IMR-90 (cell line): ENCODE measurements around the gene RAD18. TPM values are rescaled to one million over a fixed set of nuclear protein-coding genes. Genes with fewer than 3 reads are reported as not detected.
A peak's percentile ranks its signal among the peaks of the same experiment; 100 is the strongest.

Experiments used
- ATAC-seq: fragments of 200-7000 bp; cut with Tn5 transposase; 2 replicates; pipeline ENCODE4 v1.9.1; 2020; ENCODE audit warnings: low read depth, mild to moderate bottlenecking, moderate library complexity
- BruUV-seq: library from RNA; stranded (reverse); fragments of 400-500 nt; replicated peaks from 2 replicates; lab custom pipeline; 2021; lab: Mats Ljungman, UMichigan
- CTCF ChIA-PET: fragments of 300-600 bp; formaldehyde crosslinking; extraction: SDS; loops from one replicate; lab custom pipeline; 2021; ENCODE audit warnings: antibody characterized with exemption; lab: Yijun Ruan, JAX
- POLR2A ChIA-PET: fragments of 300-600 bp; sonication (Branson Sonifier 250); formaldehyde crosslinking; loops from one replicate; lab custom pipeline; 2022; ENCODE audit warnings: antibody characterized with exemption; ENCODE audit not compliant: unreplicated experiment; lab: Charles Lee
- DNase-seq: peaks from one replicate; pipeline ENCODE4 v3.0.0; 2013
- H2AFZ ChIP-seq: replicated peaks from 2 replicates; pipeline ENCODE3; 2013; ENCODE audit warnings: low read length, mild to moderate bottlenecking; ENCODE audit not compliant: poor library complexity
- H2AK5ac ChIP-seq: 2 replicates; pipeline ENCODE4 v1.6.1; 2013; ENCODE audit warnings: low read depth, low read length, inconsistent platforms
- H2AK9ac ChIP-seq: replicated peaks from 2 replicates; pipeline ENCODE3; 2013; ENCODE audit warnings: mild to moderate bottlenecking, low read depth, low read length, moderate library complexity; ENCODE audit not compliant: poor library complexity
- H2BK120ac ChIP-seq: 2 replicates; pipeline ENCODE4 v1.6.1; 2013; ENCODE audit warnings: low read depth, low read length, inconsistent platforms
- H2BK15ac ChIP-seq: 3 replicates; pipeline ENCODE4 v1.6.1; 2013; ENCODE audit warnings: low read depth, low read length, inconsistent platforms
- H2BK20ac ChIP-seq: 2 replicates; pipeline ENCODE4 v1.6.1; 2013; ENCODE audit warnings: low read depth, mild to moderate bottlenecking, inconsistent platforms, low read length, moderate library complexity
- H2BK5ac ChIP-seq: 2 replicates; pipeline ENCODE4 v1.6.1; 2013; ENCODE audit warnings: mild to moderate bottlenecking, low read depth, low read length, inconsistent platforms; ENCODE audit not compliant: poor library complexity, severe bottlenecking
- H3K14ac ChIP-seq: replicated peaks from 2 replicates; pipeline ENCODE4 v1.6.1; 2013; ENCODE audit warnings: low read depth, low read length, inconsistent platforms
- H3K18ac ChIP-seq: 2 replicates; pipeline ENCODE4 v1.6.1; 2013; ENCODE audit warnings: low read depth, low read length, control low read depth
- H3K23ac ChIP-seq: 2 replicates; pipeline ENCODE4 v1.6.1; 2013; ENCODE audit warnings: low read depth, low read length, inconsistent platforms
- H3K27ac ChIP-seq: 2 replicates; pipeline ENCODE4 v1.5.1; 2013; ENCODE audit warnings: mild to moderate bottlenecking, control low read depth, low read length; ENCODE audit not compliant: insufficient read depth
- H3K27me3 ChIP-seq: 2 replicates; pipeline ENCODE4 v1.6.1; 2013; ENCODE audit warnings: low read length; ENCODE audit not compliant: control insufficient read depth, insufficient read depth
- H3K36me3 ChIP-seq: 2 replicates; pipeline ENCODE4 v1.6.1; 2013; ENCODE audit warnings: low read length, mixed read lengths; ENCODE audit not compliant: control insufficient read depth, insufficient read depth
- H3K4ac ChIP-seq: 2 replicates; pipeline ENCODE4 v1.6.1; 2013; ENCODE audit warnings: low read depth, low read length, inconsistent platforms
- H3K4me1 ChIP-seq: 2 replicates; pipeline ENCODE4 v1.6.1; 2013; ENCODE audit warnings: low read length, mixed read lengths; ENCODE audit not compliant: control insufficient read depth, insufficient read depth
- H3K4me2 ChIP-seq: 2 replicates; pipeline ENCODE4 v1.6.1; 2013; ENCODE audit warnings: low read depth, mild to moderate bottlenecking, control low read depth, low read length, moderate library complexity
- H3K4me3 ChIP-seq: 2 replicates; pipeline ENCODE4 v1.5.1; 2013; ENCODE audit warnings: low read depth, mild to moderate bottlenecking, control low read depth, low read length, moderate library complexity; ENCODE audit not compliant: insufficient read depth
- H3K56ac ChIP-seq: 2 replicates; pipeline ENCODE4 v1.6.1; 2013; ENCODE audit warnings: low read length, inconsistent platforms; ENCODE audit not compliant: insufficient read depth; ENCODE audit errors: extremely low read depth
- H3K79me1 ChIP-seq, 2 experiments: 2 replicates each; pipeline ENCODE4 v1.6.1; 2013; ENCODE audit warnings: low read length in 2 of 2, inconsistent platforms in 1 of 2, low read depth in 1 of 2
- H3K9ac ChIP-seq: 2 replicates; pipeline ENCODE4 v1.6.1; 2013; ENCODE audit warnings: low read depth, low read length, control low read depth
- H3K9me1 ChIP-seq: 2 replicates; pipeline ENCODE4 v1.6.1; 2013; ENCODE audit warnings: low read length, inconsistent platforms; ENCODE audit not compliant: insufficient read depth
- H3K9me3 ChIP-seq: 2 replicates; pipeline ENCODE4 v1.6.1; 2013; ENCODE audit warnings: low read length; ENCODE audit not compliant: control insufficient read depth, insufficient read depth
- H4K20me1 ChIP-seq: 2 replicates; pipeline ENCODE4 v1.6.1; 2013; ENCODE audit warnings: low read length, inconsistent platforms; ENCODE audit not compliant: insufficient read depth
- H4K5ac ChIP-seq: 2 replicates; pipeline ENCODE4 v1.6.1; 2013; ENCODE audit warnings: mild to moderate bottlenecking, low read depth, low read length, control low read depth
- H4K8ac ChIP-seq, 2 experiments: 2 replicates each; pipeline ENCODE4 v1.6.1; 2013; ENCODE audit warnings: low read depth in 2 of 2, low read length in 2 of 2, control low read depth in 1 of 2, inconsistent platforms in 1 of 2
- H4K91ac ChIP-seq: 2 replicates; pipeline ENCODE4 v1.6.1; 2013; ENCODE audit warnings: low read depth, low read length, inconsistent platforms; ENCODE audit not compliant: insufficient read depth
- ELK1 ChIP-seq: fragments of 150-350 bp; IDR thresholded peaks from 2 replicates; pipeline ENCODE4 v1.6.1; 2016; ENCODE audit warnings: low read depth, mild to moderate bottlenecking, low read length, moderate library complexity, borderline replicate concordance
- FOS ChIP-seq: fragments of 150-350 bp; IDR thresholded peaks from 2 replicates; pipeline ENCODE4 v1.6.1; 2016; ENCODE audit warnings: low read depth, low read length
- WGBS, 2 experiments: methylation state at CpG; one replicate each; pipeline versions ENCODE4 v1.1.5 to v1.1.7; 2013; ENCODE audit warnings: missing lambda C conversion rate in 2 of 2; ENCODE audit not compliant: insufficient read length in 1 of 2; ENCODE audit errors: extremely low coverage in 2 of 2; 5-methylcytosine and 5-hydroxymethylcytosine counted together
- dilution Hi-C: fragments of 300-500 bp; cut with HindIII; formaldehyde crosslinking; loops from one replicate; pipeline ENCODE4 v1.14.3; 2018; ENCODE audit warnings: low sequenced_read_pairs; ENCODE audit not compliant: unreplicated experiment
- in situ Hi-C: fragments of 300-500 bp; cut with MboI; formaldehyde crosslinking; loops from 3 replicates; pipeline ENCODE4 v1.14.3; 2019; ENCODE audit warnings: low sequenced_read_pairs, inconsistent platforms, mixed read lengths
- intact Hi-C: fragments of 100-400 bp; cut with micrococcal nuclease; formaldehyde crosslinking; loops from 2 replicates; pipeline ENCODE4 v1.10.0; 2022
- polyA plus RNA-seq, 3 experiments: library from polyadenylated mRNA; depleted of rRNA; stranded (reverse); fragments of >200 nt; gene quantifications; 2 replicates each; pipeline ENCODE4 v1.2.3, GENCODE V29; 2012; ENCODE audit warnings: low replicate concordance in 1 of 3
- total RNA-seq: library from RNA; depleted of rRNA; stranded (reverse); fragments of >200 nt; gene quantifications from 2 replicates; pipeline ENCODE4 v1.2.3, GENCODE V29; 2012

Gene RAD18
- total and polyA plus RNA-seq, 2 of the 4 experiments (the other 2 are of a cell fraction) = 8.2 to 17.2 TPM

GRCh38 chr3:8968375-8968882 is 5.2 kb upstream of the RAD18 start:
- H3K4me2 ChIP-seq = no peak overlapping the region
- H3K79me1 ChIP-seq = no peaks in the 10 kb centered on the region
- no peak overlapping the region for H3K23ac ChIP-seq
- H2BK20ac ChIP-seq = no peak overlapping the region
- H2BK15ac ChIP-seq = no peak overlapping the region
- H4K8ac ChIP-seq = no peak overlapping the region
- no peak overlapping the region for H4K5ac ChIP-seq
- no peak overlapping the region for H4K91ac ChIP-seq
- peaks cover 2% of the 10 kb centered on the region; the same call in 1 of the 2 replicates for H3K27me3 ChIP-seq
- H4K20me1 ChIP-seq = no peaks in the 10 kb centered on the region
- TF ChIP-seq FOS (no peak), ELK1 (no peak)
- H3K36me3 ChIP-seq = no peaks in the 10 kb centered on the region
- 43% methylated on average over 1 of the region's 5 CpGs; no CpG with 5 or more reads in 1 of the 2 experiments for WGBS, 2 experiments
- in situ Hi-C loops (loop anchor here (10.0 kb wide), 1 partner anchor 194 kb away; no protein-coding TSS in a partner anchor), dilution Hi-C loops (no loop called here), intact Hi-C loops (loop anchor here (10.0 kb wide), 2 partner anchors 304 to 524 kb away; no protein-coding TSS in a partner anchor)
- H3K27ac ChIP-seq = no peak overlapping the region
- H2BK5ac ChIP-seq = no peak overlapping the region
- H3K14ac ChIP-seq = no peak overlapping the region
- no peak overlapping the region for H3K4ac ChIP-seq
- BruUV-seq = no TSS peak
- no peak for DNase-seq
- CTCF ChIA-PET = no interaction called here
- POLR2A ChIA-PET = no interaction called here
- no peak overlapping the region for H3K18ac ChIP-seq
- H3K4me3 ChIP-seq = no peak overlapping the region
- H3K56ac ChIP-seq = no peak overlapping the region
- no peaks in the 10 kb centered on the region for H3K9me3 ChIP-seq
- H3K4me1 ChIP-seq = peaks cover 3% of the 10 kb centered on the region; the same call in 1 of the 2 replicates
- no peak overlapping the region for H2AK5ac ChIP-seq
- H2AK9ac ChIP-seq = no peak overlapping the region
- H3K9ac ChIP-seq = no peak overlapping the region
- H3K9me1 ChIP-seq = no peaks in the 10 kb centered on the region
- peak overlapping the region; percentile 9 for H2AFZ ChIP-seq
- H2BK120ac ChIP-seq = no peak overlapping the region
- ATAC-seq = no peak
